Adrenal gland (tissue), 5 donors: ENCODE measurements around the gene MBP.

Source experiments
- CTCF ChIP-seq, 6 experiments: fragments of 450-650 bp in 4 of 6; fragments of 200-600 bp in 2 of 6; sonication (generic) in 1 of 6; IDR thresholded peaks; 1 replicate in 5 of 6; 2 replicates in 1 of 6; pipeline versions ENCODE4 v1.5.1 to v1.8.0; 2016 to 2021; ENCODE audit warnings: antibody characterized with exemption in 6 of 6, mild to moderate bottlenecking in 2 of 6, moderate library complexity in 1 of 6
- POLR2A ChIP-seq, 2 donors: fragments of 450-650 bp; IDR thresholded peaks; one replicate each; pipeline ENCODE4 v1.6.1; 2017; ENCODE audit warnings: antibody characterized with exemption in 2 of 2, mild to moderate bottlenecking in 2 of 2, moderate library complexity in 1 of 2
- donor health status: DM: no; HTN: no; CAD: no.

- no peak for TF ChIP-seq POLR2A (IDR thresholded peaks at IDR 0.05)
- TF ChIP-seq CTCF (IDR thresholded peaks at IDR 0.05), result no peak
These were observed 71.2 kb downstream of the MBP start for GRCh38 chr18:77061281-77061945.
